ENCODE results near the gene IFIT2. TPM values are rescaled to one million over a fixed set of nuclear protein-coding genes. Genes with fewer than 3 reads are reported as not detected.

The IFIT2 gene
- total RNA-seq, 2 experiments from 2014 or later, result 0.57 to 0.72 TPM

DNA sequence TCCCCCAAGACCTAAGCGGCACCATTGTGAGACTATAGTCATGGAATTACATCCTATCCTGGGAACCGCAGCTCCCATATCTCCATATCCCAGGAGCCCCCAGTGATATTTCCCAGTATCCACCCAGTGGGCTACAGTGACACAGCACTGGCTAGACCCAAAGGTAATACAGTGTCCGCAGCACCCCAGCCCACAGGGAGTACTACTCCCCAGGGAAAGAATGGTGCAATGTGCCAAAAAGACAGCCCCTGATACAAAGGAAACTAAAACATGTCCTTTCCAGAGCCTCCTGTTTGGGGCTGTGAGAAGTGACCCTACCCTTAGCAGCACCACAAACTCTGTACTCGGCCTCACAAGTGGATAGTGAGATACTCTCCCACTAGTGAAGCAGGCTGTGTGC, 4.5 kb upstream of the IFIT2 start:
- ChIA-PET POLR2A (no interaction called here), CTCF (ENCODE audit: unreplicated experiment) (no interaction called here)
- no peak overlapping the region for H3K27ac ChIP-seq (ENCODE audit: low read depth, low read length, poor library complexity, severe bottlenecking)
- H3K9me2 ChIP-seq (ENCODE audit: insufficient read depth, low read length), result no peaks in the 10 kb centered on the region
- H2AFZ ChIP-seq (ENCODE audit: low read length), result no peak overlapping the region
- no peak overlapping the region for H3K4me3 ChIP-seq (ENCODE audit: low read depth, low read length, poor library complexity, severe bottlenecking)
- H3K4me2 ChIP-seq (ENCODE audit: low read length), result no peak overlapping the region
- intact Hi-C loops (cut with micrococcal nuclease; ENCODE audit: unreplicated experiment), result no loop called here
- no TSS peak for BruUV-seq (replicated peaks)
- DNase-seq (ENCODE audit: low spot score), result no peak
- TF ChIP-seq, protein P1, sequence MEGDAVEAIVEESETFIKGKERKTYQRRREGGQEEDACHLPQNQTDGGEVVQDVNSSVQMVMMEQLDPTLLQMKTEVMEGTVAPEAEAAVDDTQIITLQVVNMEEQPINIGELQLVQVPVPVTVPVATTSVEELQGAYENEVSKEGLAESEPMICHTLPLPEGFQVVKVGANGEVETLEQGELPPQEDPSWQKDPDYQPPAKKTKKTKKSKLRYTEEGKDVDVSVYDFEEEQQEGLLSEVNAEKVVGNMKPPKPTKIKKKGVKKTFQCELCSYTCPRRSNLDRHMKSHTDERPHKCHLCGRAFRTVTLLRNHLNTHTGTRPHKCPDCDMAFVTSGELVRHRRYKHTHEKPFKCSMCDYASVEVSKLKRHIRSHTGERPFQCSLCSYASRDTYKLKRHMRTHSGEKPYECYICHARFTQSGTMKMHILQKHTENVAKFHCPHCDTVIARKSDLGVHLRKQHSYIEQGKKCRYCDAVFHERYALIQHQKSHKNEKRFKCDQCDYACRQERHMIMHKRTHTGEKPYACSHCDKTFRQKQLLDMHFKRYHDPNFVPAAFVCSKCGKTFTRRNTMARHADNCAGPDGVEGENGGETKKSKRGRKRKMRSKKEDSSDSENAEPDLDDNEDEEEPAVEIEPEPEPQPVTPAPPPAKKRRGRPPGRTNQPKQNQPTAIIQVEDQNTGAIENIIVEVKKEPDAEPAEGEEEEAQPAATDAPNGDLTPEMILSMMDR (conservative IDR thresholded peaks at IDR 0.05; ENCODE audit: low read length), result no peak
- TF ChIP-seq EZH2phosphoT487 (IDR thresholded peaks at IDR 0.05; ENCODE audit: borderline replicate concordance, low read depth, low read length), result no peak
- H3K79me2 ChIP-seq (ENCODE audit: insufficient read depth, low read depth, low read length), result no peaks in the 10 kb centered on the region
- H3K36me3 ChIP-seq (ENCODE audit: insufficient read depth, low read length), result no peaks in the 10 kb centered on the region
- H4K20me1 ChIP-seq (ENCODE audit: insufficient read depth, low read length), result no peaks in the 10 kb centered on the region
- no peaks in the 10 kb centered on the region; the same call in 1 of the 2 replicates for H3K9me3 ChIP-seq (ENCODE audit: low read length)
- H3K4me1 ChIP-seq (ENCODE audit: insufficient read depth, low read length, poor library complexity, severe bottlenecking), result peaks cover 12% of the 10 kb centered on the region

GRCh38 chr10:89297791-89298190, 4.1 kb upstream of the IFIT2 start:
- no TSS peak for BruUV-seq (replicated peaks)
- TF ChIP-seq, protein P1 (conservative IDR thresholded peaks at IDR 0.05; ENCODE audit: low read length), result no peak
- no peak for TF ChIP-seq EZH2phosphoT487 (IDR thresholded peaks at IDR 0.05; ENCODE audit: borderline replicate concordance, low read depth, low read length)
- intact Hi-C loops (cut with micrococcal nuclease; ENCODE audit: unreplicated experiment), result no loop called here
- Histone ChIP-seq H3K4me3 (ENCODE audit: low read depth, low read length, poor library complexity, severe bottlenecking) (no peak overlapping the region), H3K79me2 (ENCODE audit: insufficient read depth, low read depth, low read length) (no peaks in the 10 kb centered on the region), H3K9me3 (ENCODE audit: low read length) (no peaks in the 10 kb centered on the region; the same call in 1 of the 2 replicates), H3K36me3 (ENCODE audit: insufficient read depth, low read length) (no peaks in the 10 kb centered on the region), H3K4me1 (ENCODE audit: insufficient read depth, low read length, poor library complexity, severe bottlenecking) (peaks cover 16% of the 10 kb centered on the region), H3K9me2 (ENCODE audit: insufficient read depth, low read length) (no peaks in the 10 kb centered on the region), H3K27ac (ENCODE audit: low read depth, low read length, poor library complexity, severe bottlenecking) (no peak overlapping the region), H2AFZ (ENCODE audit: low read length) (no peak overlapping the region), H4K20me1 (ENCODE audit: insufficient read depth, low read length) (no peaks in the 10 kb centered on the region), H3K4me2 (ENCODE audit: low read length) (no peak overlapping the region)
- DNase-seq (ENCODE audit: low spot score), result no peak
- POLR2A ChIA-PET, result no interaction called here
- CTCF ChIA-PET (ENCODE audit: unreplicated experiment), result no interaction called here

DNA sequence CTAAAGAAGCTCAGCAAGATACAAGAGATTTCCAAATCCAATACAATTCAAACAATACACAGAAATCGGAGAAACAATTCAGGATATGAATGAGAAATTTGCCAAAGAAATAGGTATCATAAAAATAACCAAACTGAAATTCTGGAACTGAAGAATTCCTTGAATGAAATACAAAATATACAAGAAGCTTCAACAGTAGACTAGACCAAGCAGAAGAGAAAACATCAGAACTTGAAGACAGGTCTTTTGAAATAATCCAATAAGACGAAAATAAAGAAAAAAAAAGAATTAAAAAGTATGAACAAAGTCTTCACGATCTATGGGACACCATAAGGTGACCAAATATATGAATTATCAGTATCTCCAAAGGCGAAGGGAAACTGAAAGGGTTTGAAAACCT, 2.8 kb upstream of the IFIT2 start:
- H3K9me3 ChIP-seq (ENCODE audit: low read length), result no peaks in the 10 kb centered on the region; the same call in 1 of the 2 replicates
- H3K9me2 ChIP-seq (ENCODE audit: insufficient read depth, low read length), result no peaks in the 10 kb centered on the region
- H3K27ac ChIP-seq (ENCODE audit: low read depth, low read length, poor library complexity, severe bottlenecking), result no peak overlapping the region
- no peak overlapping the region for H2AFZ ChIP-seq (ENCODE audit: low read length)
- no peaks in the 10 kb centered on the region for H3K79me2 ChIP-seq (ENCODE audit: insufficient read depth, low read depth, low read length)
- no peak overlapping the region for H3K4me3 ChIP-seq (ENCODE audit: low read depth, low read length, poor library complexity, severe bottlenecking)
- no peaks in the 10 kb centered on the region for H4K20me1 ChIP-seq (ENCODE audit: insufficient read depth, low read length)
- H3K36me3 ChIP-seq (ENCODE audit: insufficient read depth, low read length), result no peaks in the 10 kb centered on the region
- no peak for DNase-seq (ENCODE audit: low spot score)
- BruUV-seq (replicated peaks), result no TSS peak
- ChIA-PET POLR2A (interaction anchor here (1.2 kb wide), 1 partner anchor 212 kb away, joined by 4 read pairs; no protein-coding TSS in a partner anchor), CTCF (ENCODE audit: unreplicated experiment) (no interaction called here)
- peaks cover 17% of the 10 kb centered on the region for H3K4me1 ChIP-seq (ENCODE audit: insufficient read depth, low read length, poor library complexity, severe bottlenecking)
- TF ChIP-seq EZH2phosphoT487 (IDR thresholded peaks at IDR 0.05; ENCODE audit: borderline replicate concordance, low read depth, low read length), result no peak
- TF ChIP-seq, protein P1 (conservative IDR thresholded peaks at IDR 0.05; ENCODE audit: low read length), result no peak
- no peak overlapping the region for H3K4me2 ChIP-seq (ENCODE audit: low read length)
- intact Hi-C loops (cut with micrococcal nuclease; ENCODE audit: unreplicated experiment), result no loop called here

All from OCI-LY7 (cell line).